HepG2 (cell line): ENCODE results near the gene CABP2.

ENCODE experiments used
- CBFB ChIP-seq: sonication (generic); formaldehyde crosslinking; IDR thresholded peaks from 2 replicates; pipeline ENCODE4 v1.4.0; 2020; ENCODE audit warnings: missing genetic modification reagents
- TF ChIP-seq, protein P1 (sequence below): conservative IDR thresholded peaks from 2 replicates; pipeline ENCODE4 v1.6.1; 2018; ENCODE audit warnings: missing genetic modification reagents

DNA sequence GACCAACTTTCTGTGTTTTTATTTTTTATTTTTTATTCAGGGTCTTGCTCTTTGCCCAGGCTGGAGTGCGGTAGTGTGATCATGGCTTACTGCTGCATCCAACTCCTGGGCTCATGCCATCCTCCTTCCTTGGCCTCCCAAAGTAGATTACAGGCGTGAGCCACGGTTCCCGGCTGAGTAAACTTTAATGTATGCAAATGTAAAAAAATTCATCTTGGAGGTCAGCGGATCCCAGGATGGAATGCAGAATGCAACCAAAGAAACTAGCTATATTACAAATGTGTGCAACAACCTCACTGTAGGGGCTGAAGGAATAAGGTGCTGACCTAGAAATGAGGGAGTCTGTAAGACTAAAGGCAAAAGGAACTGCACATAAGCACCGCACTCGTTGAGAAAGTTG, 9.1 kb downstream of the CABP2 start:
- no peak for TF ChIP-seq CBFB (CRISPR knock-in tag)
- TF ChIP-seq, protein P1, sequence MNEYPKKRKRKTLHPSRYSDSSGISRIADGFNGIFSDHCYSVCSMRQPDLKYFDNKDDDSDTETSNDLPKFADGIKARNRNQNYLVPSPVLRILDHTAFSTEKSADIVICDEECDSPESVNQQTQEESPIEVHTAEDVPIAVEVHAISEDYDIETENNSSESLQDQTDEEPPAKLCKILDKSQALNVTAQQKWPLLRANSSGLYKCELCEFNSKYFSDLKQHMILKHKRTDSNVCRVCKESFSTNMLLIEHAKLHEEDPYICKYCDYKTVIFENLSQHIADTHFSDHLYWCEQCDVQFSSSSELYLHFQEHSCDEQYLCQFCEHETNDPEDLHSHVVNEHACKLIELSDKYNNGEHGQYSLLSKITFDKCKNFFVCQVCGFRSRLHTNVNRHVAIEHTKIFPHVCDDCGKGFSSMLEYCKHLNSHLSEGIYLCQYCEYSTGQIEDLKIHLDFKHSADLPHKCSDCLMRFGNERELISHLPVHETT (CRISPR knock-in tag): no peak
